Measurements from ENCODE around the gene GRIK1.
A peak's percentile ranks its signal among the peaks of the same experiment; 100 is the strongest.

The GRIK1 gene

DNA sequence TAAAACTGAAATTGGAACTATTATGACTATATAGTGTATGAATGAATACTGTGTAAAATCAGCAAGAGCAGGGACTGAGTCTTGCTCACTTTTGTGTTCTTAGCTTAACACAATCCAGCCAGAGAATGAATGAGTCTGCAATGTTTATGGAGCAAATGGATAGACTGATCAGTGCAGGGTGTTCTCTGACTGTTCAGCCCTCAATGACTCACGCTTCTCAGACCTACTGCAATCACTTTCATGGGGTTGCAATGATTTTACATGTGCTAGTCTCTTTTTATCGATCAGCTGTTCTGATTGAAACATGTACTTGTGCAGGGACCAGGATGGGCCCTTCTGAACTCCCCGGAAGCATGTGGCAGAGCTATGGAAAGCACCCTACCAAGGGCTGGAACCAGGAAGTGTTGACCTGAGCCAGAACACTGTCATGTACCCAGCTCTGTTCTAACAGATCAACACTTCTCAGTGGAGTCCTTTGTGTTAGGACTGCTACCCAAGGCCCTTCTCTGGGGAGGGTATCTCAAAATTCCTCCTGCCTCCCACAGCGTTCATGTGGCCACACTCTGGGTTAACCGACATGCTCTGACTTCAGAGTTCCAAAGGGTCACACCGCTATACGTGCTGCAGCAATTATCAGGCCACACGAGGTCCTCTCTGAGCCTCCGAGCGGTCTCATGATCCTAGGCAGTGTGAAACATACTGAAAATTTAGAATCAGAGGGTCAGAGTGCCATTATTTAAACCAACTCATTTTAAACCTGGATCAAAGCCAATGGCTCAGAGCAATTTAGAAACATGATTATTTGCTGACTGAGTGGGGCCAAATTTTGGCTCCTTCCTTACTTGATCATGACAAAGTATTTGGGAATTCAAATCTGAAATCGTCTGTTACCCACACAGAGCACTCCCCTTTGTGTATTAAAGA is 35.2 kb downstream of the GRIK1 start:
- peak; percentile 25 for DNase-seq

DNA sequence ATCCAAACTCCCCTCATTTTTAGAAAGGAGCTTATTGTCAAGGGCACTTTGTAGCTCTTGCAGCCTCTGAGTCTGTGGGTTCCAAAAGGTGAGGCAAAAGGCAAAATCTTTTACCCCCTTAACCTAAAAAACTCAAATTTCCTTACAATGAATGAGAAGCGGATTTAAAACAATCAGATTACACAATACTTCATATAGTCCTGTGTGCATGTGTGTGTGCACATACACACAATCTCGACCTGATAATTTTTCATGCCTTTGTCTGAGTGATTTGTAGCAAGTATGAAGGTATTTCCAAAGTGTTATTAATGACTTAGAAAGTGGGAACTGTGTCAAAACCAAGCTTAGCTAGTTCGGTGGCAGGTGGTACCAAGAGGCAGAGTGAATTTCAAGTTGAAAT is 42.9 kb downstream of the GRIK1 start:
- DNase-seq = no peak

DNA sequence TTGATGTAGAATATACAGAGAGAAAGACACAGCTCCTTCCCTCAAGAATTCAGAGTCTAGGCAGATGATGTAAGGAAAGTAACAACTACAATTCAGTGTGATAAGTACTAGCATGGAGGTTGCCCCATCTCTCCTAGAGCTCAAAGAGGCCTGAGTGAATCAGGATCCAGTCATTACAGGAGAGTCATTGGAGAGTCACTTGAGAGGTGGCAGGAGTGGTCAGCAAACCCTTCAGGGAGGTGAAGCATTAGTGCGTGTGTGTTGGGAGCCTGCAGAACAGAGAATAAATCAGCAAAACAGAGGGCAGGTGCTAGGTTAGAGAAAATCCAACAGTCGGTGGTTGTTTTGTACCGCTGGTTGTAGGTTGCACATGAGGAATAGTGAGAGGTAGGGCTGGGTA is 46.1 kb downstream of the GRIK1 start:
- DNase-seq = no peak

DNA sequence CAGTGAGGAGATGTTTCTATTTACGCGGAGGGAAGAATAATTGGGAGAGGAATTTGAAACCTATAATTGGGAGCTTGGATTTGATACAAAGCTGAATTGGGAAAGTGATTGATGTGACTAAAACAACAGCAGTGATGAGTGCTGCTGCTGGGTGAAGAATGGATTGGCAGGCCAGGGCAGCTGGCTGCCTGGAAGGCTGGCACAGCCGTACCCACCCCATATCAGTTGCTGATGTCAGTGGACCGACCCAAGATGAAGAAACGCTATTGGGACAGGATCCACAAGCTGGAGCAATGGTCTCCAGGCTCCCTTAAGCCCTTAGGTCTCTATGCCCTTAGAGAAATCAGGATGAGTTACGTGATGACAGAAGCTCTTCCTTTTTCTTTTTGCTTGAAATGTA is 47.4 kb downstream of the GRIK1 start:
- DNase-seq = no peak

DNA sequence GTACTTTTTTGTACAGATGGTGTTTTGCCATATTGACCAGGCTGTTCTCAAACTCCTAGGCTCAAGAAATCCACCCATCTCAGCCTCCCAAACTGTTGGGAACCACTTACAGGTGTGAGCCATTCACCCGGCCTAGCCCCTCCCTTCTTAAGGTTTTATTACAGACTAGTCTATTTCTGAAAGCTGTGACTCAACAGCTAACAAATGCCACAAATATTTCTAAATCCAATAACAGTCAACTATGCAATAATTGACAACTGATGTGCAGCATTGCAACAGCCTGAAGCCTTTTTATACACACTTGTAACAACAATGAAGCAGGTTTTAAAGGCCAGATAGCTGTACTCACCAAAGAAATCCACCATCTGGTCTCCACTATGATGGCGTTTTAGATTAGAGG is 51.4 kb downstream of the GRIK1 start:
- DNase-seq = no peak

DNA sequence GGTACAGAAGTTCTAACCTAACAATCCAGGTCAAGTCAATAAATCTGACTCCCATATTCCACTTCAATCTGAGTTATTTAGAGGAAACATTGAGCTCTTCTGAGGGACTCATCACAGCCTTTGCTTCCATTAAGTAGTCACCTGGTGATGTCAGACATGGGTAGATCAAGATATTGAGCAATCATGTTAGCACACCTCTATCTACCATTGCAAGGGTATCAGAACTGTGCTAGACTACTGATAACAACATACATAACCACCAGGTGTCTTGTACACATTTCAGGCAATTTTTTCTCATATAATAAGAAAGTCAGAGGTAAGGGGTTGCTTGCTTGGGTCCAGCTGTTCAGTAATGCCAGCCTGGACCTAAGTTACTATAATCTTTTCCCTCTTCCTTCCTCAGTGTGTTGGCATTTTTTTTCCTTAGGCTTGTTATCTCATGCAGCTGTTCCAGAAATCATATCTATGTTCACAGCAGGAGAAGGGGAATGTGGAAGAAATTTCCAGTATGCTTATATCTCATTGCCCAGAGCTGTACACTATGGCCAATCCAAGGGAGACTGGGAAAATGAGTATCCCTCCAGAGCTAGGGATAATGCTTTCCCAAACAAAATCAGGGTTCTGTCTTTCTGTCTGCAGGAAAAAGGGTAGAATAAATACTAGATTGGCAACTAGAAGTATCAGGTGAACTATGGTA is 52.3 kb downstream of the GRIK1 start:
- no peak for DNase-seq

DNA sequence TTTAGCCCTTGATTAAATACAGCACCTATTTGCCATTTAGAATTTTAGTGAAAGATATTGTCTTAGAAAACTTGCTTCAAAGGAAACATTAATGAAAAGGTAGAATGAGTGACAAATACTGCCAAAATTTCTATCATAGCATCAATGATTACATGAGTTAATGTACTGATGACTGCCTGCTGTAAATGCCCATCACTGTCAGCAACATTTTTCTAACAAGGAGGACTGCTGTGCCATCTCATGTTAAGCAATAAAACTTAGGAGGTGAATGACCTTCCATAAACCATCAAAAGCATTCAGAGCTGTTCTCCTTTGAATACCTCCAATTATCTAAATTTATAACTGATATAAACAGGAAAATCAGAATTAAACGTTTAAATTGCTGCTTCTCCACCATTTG is 54.3 kb downstream of the GRIK1 start:
- DNase-seq = no peak

DNA sequence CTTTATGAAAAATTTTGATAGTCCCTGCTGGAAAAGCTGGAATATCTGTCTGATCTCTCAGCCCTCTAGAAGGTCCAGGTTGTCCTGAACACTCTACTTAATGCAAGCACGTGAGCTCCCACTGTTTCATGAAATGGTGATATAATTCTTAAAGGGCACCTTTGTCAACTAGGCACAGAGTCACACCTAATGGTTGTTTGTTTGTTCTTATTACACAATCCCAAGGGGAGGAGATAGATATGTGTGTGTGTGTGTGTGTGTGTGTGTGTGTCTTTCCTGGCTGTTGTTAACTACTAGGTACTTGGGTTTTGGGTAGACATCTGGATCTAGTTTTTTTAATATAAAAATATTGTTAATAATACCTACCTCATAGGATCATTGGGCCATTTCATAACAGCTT is 63.9 kb downstream of the GRIK1 start:
- DNase-seq = no peak

DNA sequence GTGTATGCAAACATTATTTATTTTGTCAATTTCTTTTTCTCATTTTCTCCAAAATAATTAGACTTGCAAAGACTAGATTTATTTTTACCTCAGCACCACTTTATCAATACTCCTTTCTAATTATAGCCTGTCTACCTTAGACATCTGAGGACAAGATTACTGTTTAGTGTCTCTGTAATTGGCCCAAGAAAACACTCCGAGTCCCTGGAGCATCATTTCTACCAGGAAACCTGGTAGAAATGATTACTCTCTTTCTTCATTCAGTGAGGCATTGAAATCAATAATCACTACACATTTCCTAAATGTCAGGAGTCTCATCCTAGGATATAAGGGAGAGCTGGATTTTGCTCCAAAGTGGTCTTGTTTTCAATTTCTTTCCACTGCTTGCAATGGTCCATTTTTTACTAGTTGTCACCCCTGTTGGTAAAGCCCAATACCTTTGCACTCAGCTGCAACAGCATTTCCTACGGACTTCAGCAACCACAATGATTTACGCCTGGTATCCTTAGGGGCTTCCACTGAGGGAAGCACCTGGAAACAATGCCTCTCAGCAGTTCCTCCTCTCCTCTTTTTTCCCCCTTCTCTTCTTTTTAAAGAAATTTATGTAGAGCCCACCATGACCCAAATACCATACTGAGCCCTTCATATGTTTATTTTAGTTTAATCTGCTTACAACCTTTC is 64.6 kb downstream of the GRIK1 start:
- DNase-seq = no peak

DNA sequence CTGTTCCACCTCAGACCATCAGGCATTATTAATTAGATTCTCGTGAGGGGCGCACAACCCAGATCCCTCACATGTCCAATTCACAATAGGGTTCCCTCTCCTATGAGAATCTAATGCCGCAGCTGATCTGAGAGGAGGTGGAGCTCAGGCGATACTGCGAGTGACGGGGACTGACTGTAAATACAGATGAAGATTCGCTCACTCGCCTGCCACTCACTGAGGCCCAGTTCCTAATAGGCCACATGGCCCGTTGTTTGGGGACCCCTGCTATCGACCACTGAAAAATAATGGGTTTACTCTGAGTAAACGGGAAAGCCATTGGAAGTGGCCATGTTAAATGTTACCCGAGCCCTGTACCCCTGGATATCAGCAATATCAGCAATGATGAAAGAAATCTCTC is 65.9 kb downstream of the GRIK1 start:
- no peak for DNase-seq

DNA sequence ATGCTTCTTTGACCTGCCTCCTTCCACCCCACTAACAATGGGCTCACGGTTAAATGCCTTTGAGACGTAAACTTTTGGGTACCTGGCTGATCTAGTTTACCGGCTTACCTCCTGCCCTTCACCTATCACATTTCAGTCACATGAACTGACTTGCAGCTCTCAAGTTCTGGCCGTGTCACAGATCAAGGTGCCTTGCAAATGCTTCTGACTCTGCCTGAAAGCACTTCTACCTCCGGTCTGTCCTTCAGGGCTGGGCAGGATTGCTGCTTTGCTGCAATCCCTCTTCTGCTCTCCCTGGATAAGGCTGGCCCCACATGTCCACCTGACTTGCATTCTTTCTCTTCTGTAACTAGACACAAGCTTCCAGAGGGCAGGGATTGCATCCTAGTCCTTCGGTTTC is 69.0 kb downstream of the GRIK1 start:
- DNase-seq = no peak

DNA sequence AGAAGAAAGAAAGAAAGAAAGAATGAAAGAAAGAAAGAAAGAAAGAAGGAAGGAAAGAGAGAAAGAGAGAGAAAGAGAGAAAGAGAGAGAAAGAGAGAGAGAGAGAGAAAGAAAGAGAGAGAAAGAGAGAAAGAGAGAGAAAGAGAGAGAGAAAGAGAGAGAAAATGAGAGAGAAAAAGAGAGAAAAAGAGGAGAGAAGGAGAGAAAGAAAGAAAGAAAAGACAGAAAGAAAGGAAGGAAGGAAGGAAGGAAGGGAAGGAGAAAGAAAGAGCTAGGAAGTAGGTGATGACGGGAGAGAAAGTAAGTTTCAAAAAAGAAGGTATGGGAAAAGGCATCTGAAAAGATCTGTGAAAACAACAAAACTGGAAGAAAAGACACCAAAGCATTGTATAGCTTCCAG is 72.0 kb downstream of the GRIK1 start:
- no peak for DNase-seq

DNA sequence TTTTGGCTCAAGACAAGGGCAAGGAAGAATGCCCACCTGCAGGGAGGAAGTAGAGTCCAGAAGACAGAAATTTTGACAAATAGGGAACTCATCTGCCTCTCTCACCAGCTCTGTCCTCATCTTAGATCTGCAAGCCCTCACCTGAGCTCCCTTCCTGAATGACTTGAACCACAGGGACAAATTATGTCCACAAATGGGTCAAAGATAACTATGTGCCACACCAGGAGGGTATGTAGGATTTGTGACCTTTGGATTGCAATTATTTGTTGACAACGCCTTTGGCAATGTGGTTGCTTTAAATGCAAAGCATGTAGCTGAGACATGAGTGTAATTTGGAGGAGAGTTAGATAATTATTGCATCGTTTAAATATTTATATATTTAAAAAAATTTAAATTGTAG is 79.5 kb downstream of the GRIK1 start:
- no peak for DNase-seq

DNA sequence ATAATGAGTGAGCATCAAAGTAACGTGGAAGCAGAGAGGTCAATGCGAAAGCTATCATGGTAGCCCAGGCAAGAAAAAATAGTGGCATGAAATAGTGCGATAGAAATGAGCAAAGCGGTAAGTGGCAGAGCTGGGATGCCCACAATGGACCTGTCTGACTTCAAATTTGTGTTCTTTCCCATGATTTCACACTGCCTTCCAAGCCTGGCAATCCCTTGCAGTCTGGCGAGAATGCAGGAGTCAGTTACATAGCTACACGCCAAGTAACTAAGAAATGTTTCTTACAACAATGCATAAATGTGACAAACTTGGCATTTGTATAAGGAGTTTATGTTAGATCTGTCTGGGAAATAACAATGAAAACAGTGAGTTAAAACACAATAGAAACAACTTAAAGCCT is 82.6 kb downstream of the GRIK1 start:
- no peak for DNase-seq

DNA sequence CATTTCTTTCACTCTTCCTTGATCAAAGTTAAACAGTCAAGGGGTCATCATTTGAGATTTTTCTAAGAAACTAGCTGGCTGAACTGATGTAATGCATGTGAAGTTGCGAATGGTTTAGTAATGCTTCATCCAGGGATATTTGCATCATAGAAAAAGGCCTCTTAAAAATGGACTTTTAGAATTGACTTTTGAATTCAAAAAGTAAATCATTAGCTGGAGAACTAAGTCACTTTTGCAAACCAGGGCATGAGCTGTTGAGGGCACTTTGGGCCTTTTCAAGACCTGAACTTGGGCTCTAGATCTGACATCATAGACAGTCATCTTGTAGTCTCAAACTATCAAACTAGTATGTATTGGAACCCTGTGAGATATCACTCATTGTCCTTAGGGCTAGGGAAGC is 85.0 kb downstream of the GRIK1 start:
- DNase-seq = no peak

DNA sequence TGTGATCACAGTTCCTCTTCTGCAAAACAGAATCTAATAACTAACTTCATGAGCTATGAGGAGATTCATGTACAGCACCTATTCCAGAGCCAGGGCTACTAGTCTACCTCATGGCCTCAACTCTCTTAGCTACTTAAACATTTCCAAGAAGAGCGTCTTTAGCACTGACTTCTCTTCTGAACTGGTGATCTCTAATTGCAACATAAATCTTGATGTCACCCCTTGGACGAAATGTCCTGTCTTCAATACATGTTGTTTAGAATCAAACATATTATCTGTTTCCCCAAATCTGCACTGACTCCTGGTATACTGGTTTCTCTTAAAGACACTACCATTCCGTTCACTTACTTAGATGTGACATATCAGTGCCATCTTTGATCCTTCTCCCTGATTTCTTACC is 88.2 kb downstream of the GRIK1 start:
- no peak for DNase-seq

DNA sequence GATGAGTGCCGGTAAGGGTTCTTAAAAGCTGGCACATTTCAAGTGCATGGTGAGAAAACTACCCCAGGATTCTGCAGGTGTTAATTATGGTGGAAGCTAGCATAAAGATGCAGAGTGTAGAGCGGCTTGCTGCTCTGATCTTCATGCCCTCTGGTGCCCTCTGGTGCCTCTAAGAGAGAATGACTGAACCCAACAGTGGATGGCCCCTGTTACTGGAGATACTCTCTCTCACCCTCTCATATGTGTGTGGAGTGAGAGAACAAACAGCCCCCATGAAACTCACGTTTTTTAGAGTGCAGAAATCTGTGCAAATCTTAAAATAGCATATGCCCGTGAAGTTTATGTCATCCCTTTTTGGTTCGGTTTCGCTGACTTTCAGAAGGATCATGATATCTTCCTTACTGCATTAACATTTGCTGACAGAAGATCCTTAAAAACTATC is 90.0 kb downstream of the GRIK1 start:
- DNase-seq = peak; percentile 36

DNA sequence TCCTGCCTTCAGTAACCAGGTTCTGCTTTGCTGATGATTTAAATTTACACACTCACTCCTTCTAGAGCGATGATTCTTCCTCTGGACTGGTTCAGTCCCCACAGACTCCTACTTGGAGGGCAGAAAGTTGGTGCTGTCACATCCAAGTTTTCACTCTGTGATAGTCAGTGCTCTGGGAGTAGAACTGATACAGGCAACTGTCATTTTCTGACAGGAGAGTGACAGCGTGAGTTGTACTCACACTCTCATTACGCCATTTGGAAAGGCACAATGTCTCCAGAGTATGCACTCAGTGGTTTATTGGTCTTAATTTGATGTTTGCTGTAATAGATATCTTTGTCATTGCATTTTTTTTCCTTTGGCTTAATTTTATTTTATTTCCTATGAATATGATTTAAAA is 96.0 kb downstream of the GRIK1 start:
- DNase-seq = no peak

DNA sequence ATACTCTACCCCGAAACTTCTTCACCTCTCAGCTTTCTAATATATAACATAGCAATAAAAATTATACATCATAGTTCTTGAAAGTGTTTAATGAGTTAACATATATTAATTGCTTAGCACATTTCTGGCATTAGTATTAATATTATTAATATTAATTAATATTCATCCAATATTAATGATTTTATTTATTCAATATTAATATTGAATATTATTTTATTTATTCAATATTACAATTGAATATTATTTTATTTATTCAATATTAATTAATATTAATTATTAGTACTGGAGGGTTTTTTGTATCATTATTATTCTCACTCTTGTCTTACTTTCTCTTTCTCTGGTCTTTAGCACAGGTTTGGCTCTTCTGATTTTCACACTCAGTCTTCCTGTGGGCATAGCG is 105.2 kb downstream of the GRIK1 start:
- no peak for DNase-seq

DNA sequence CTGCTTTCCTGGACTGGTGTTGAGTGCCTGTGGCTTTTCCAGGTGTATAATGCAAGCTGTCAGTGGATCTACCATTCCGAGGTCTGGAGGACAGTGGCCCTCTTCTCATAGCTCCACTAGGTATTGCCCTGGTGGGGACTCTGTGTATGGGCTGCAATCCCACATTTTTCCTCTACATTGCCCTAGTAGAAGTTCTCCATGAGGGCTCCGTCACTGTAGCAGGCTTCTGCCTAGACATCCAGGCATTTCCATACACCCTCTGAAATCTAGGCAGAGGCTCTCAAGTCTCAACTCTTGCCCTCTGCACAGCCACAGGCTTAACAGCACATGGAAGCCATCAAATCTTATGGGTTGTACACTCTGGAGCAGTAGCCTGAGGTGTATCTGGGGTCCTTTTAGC is 107.6 kb downstream of the GRIK1 start:
- no peak for DNase-seq

DNA sequence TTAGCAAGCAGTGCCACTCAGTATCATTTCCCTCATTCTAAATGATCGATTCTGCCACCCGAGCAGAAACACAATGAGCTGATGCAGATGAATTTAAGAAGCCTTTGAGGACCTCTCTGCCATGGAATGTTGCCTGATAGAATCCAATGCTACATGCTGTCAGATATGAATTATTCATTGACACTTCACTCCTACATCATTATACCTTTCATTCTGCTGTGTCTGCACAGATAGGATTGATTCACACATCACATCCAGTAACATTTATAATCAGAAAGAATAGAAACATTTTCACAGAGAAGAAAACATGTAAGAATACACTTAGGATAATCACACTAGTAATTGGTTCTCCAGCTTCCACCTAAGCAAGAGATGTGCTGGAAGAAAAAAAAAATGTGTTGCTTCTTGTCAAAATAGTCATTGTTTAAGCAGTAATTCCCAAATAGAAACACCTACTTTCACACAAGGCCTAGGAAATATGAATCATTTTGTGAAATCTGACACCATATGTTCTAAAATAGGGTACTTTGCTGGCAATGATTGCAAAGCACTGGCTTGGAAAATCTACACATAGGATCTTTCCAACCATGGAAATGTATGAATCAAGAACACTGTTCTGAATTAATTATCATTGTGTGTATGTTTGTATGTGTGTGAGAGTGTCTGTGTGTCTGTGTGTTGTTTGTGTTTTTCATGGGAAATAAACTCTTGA is 110.1 kb downstream of the GRIK1 start:
- DNase-seq = no peak

DNA sequence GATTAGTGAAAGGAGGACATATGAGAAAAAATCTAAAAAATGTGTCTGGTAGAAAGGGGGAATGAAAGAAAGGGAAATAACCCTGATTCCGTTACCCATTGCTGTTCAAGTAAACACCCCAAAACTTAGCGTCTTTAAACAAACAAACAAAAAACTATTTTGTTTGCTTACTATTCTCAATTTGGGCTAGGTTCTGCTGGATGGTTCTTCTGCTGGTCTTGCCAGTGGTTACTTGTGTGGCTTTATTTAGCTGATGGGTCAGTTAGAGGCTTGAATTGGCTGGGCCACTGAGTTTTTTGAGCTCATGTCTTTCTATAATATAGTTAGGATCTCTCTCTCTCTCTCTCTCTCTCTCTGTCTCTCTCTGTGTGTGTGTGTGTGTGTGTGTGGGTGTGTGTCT is 112.1 kb downstream of the GRIK1 start:
- no peak for DNase-seq

DNA sequence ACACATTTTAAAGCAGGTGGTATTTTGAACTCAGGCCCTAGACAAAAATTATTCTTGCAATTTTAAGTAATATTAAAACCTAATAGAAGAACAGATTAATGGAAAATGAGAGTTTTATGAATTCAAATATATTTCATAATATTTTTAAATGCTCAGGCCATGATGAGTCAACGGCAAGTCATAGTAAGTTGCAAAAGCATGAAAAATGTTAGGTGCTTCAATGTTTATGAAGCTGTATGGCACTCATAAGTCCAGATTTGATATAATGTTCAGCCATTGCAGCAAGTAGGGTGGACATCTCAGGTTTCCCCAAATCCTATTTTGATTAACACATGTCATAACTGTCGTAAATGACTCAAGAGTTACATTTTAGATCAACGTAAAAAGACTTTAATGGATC is 112.6 kb downstream of the GRIK1 start:
- no peak for DNase-seq
